ENCODE data around the gene TLX1. TPM values are rescaled to one million over a fixed set of nuclear protein-coding genes. Genes with fewer than 3 reads are reported as not detected.

Gene TLX1
- total RNA-seq, 6 donors from 2014 or later = not detected

- peaks cover 0 to 62% (median 39%) of the 10 kb centered on the region in 4 donors for H3K27me3 ChIP-seq
Observed at GRCh38 chr10:101131962-101132635, 999 bp downstream of the TLX1 start.

GRCh38 chr10:101132636-101133473, 1.8 kb downstream of the TLX1 start:
- no peaks in the 10 kb centered on the region for H3K9me3 ChIP-seq
- H3K4me3 ChIP-seq = no peak overlapping the region
- ATAC-seq (ENCODE audit: low FRiP score in 2 of 2) = no peak
- H3K27ac ChIP-seq = no peak overlapping the region
- peak in 1 of 2 donors; percentile 34 for DNase-seq
- peaks cover 0 to 68% (median 44%) of the 10 kb centered on the region in 4 donors for H3K27me3 ChIP-seq
- peaks cover 28 to 43% (median 37%) of the 10 kb centered on the region in 4 donors for H3K4me1 ChIP-seq
- TF ChIP-seq POLR2AphosphoS5 (IDR thresholded peaks at IDR 0.05) = no peak
- TF ChIP-seq EP300 (IDR thresholded peaks at IDR 0.05) = no peak
- TF ChIP-seq POLR2A (IDR thresholded peaks at IDR 0.05) = no peak
- no peak for TF ChIP-seq CTCF (IDR thresholded peaks at IDR 0.05)
- no peaks in the 10 kb centered on the region for H3K36me3 ChIP-seq
- 16% methylated on average over 16 to 24 of the region's 24 CpGs for WGBS, 2 donors

More at GRCh38 chr10:101131962-101132635, 999 bp downstream of the TLX1 start:
- TF ChIP-seq POLR2AphosphoS5 (IDR thresholded peaks at IDR 0.05) (no peak), EP300 (IDR thresholded peaks at IDR 0.05) (no peak), CTCF (IDR thresholded peaks at IDR 0.05) (no peak), POLR2A (IDR thresholded peaks at IDR 0.05) (no peak)
- Histone ChIP-seq H3K36me3 (no peaks in the 10 kb centered on the region), H3K9me3 (no peaks in the 10 kb centered on the region), H3K4me3 (peak overlapping the region in 2 of 4 donors; percentile 20 to 32), H3K4me1 (peaks cover 28 to 43% (median 37%) of the 10 kb centered on the region in 4 donors), H3K27ac (no peak overlapping the region)
- DNase-seq (peak in 1 of 2 donors; percentile 15), ATAC-seq (ENCODE audit: low FRiP score in 2 of 2) (no peak)
- 3 to 4% methylated on average over 16 to 39 of the region's 39 CpGs for WGBS, 2 donors

- peaks cover 28 to 43% (median 37%) of the 10 kb centered on the region in 4 donors for H3K4me1 ChIP-seq
- H3K9me3 ChIP-seq = no peaks in the 10 kb centered on the region
- 14 to 39% methylated on average over 7 to 44 of the region's 54 CpGs for WGBS, 2 donors
- DNase-seq (peak in 1 of 2 donors; percentile 64), ATAC-seq (ENCODE audit: low FRiP score in 2 of 2) (no peak)
- H3K36me3 ChIP-seq = no peaks in the 10 kb centered on the region
- no peak overlapping the region for H3K27ac ChIP-seq
- peaks cover 0 to 72% (median 47%) of the 10 kb centered on the region in 4 donors for H3K27me3 ChIP-seq
- no peak overlapping the region for H3K4me3 ChIP-seq
- no peak for TF ChIP-seq POLR2A (IDR thresholded peaks at IDR 0.05)
- TF ChIP-seq POLR2AphosphoS5 (IDR thresholded peaks at IDR 0.05) = no peak
- no peak for TF ChIP-seq EP300 (IDR thresholded peaks at IDR 0.05)
- no peak for TF ChIP-seq CTCF (IDR thresholded peaks at IDR 0.05)
Observed at GRCh38 chr10:101133489-101134298, 2.6 kb downstream of the TLX1 start.

GRCh38 chr10:101134299-101135127, 3.4 kb downstream of the TLX1 start:
- WGBS, 2 donors = 3 to 4% methylated on average over 22 to 33 of the region's 60 CpGs
- Histone ChIP-seq H3K9me3 (no peaks in the 10 kb centered on the region), H3K27ac (no peak overlapping the region), H3K27me3 (peaks cover 5 to 80% (median 54%) of the 10 kb centered on the region in 4 donors), H3K4me1 (peaks cover 28 to 43% (median 38%) of the 10 kb centered on the region in 4 donors), H3K36me3 (no peaks in the 10 kb centered on the region), H3K4me3 (peak overlapping the region in 2 of 4 donors; percentile 15 to 32)
- ATAC-seq (ENCODE audit: low FRiP score in 2 of 2) (no peak), DNase-seq (peak in 1 of 2 donors; percentile 80)
- no peak for TF ChIP-seq EP300 (IDR thresholded peaks at IDR 0.05)
- no peak for TF ChIP-seq CTCF (IDR thresholded peaks at IDR 0.05)
- TF ChIP-seq POLR2A (IDR thresholded peaks at IDR 0.05) = no peak
- TF ChIP-seq POLR2AphosphoS5 (IDR thresholded peaks at IDR 0.05) = no peak
